ENCODE data around the gene PSTPIP2.

Gene PSTPIP2

GRCh38 chr18:46031741-46032140, 40.3 kb downstream of the PSTPIP2 start:
- H3K9me3 ChIP-seq: no peaks in the 10 kb centered on the region
- no peak overlapping the region for H3K4me3 ChIP-seq (ENCODE audit: low read depth in 1 of 2, low read length in 1 of 2)
- no peaks in the 10 kb centered on the region for H3K27me3 ChIP-seq
- TF ChIP-seq CTCF (IDR thresholded peaks at IDR 0.05): no peak
- peaks cover 15% of the 10 kb centered on the region for H3K36me3 ChIP-seq
- no peak overlapping the region for H3K27ac ChIP-seq
- peaks cover 53 to 65% of the 10 kb centered on the region in 2 experiments for H3K4me1 ChIP-seq (ENCODE audit: control insufficient read depth in 1 of 2, insufficient read depth in 1 of 2, low read depth in 1 of 2, low read length in 1 of 2)

- Histone ChIP-seq H3K27ac (peak overlapping the region; percentile 90), H3K36me3 (no peaks in the 10 kb centered on the region), H3K4me1 (ENCODE audit: control insufficient read depth in 1 of 2, insufficient read depth in 1 of 2, low read depth in 1 of 2, low read length in 1 of 2) (peaks cover 51 to 63% of the 10 kb centered on the region in 2 experiments), H3K9me3 (no peaks in the 10 kb centered on the region), H3K4me3 (ENCODE audit: low read depth in 1 of 2, low read length in 1 of 2) (peak overlapping the region; percentile 77 to 85), H3K27me3 (no peaks in the 10 kb centered on the region)
- no peak for TF ChIP-seq CTCF (IDR thresholded peaks at IDR 0.05)
Observed at GRCh38 chr18:46028536-46028891, 43.5 kb downstream of the PSTPIP2 start.

DNA sequence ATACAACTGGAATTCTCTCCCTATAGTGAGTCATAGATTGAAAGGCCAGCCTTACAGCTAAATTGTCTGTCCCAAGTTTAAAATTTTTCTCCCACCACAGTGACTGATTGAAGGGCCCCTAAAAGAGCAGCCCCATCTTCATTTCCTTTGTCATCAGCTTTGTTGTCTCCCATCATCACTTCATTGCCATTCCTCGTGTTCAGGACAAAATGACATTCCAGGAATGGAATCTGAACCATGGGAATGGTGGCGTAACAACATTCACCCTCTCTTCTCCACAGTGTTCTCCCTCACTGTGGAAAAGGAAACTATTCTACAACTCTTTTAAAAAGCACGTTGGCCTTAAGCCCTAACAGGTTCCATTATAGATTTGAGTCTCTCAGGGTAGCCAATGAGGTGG, 52.1 kb downstream of the PSTPIP2 start:
- Histone ChIP-seq H3K36me3 (peaks cover 9% of the 10 kb centered on the region), H3K9me3 (no peaks in the 10 kb centered on the region), H3K4me3 (ENCODE audit: low read depth in 1 of 2, low read length in 1 of 2) (no peak overlapping the region), H3K4me1 (ENCODE audit: control insufficient read depth in 1 of 2, insufficient read depth in 1 of 2, low read depth in 1 of 2, low read length in 1 of 2) (peaks cover 39 to 51% of the 10 kb centered on the region in 2 experiments), H3K27ac (peak overlapping the region; percentile 74), H3K27me3 (no peaks in the 10 kb centered on the region)
- no peak for TF ChIP-seq CTCF (IDR thresholded peaks at IDR 0.05)

GRCh38 chr18:46013484-46014189, 58.4 kb downstream of the PSTPIP2 start:
- TF ChIP-seq CTCF (IDR thresholded peaks at IDR 0.05): no peak
- no peaks in the 10 kb centered on the region for H3K9me3 ChIP-seq
- peaks cover 36 to 45% of the 10 kb centered on the region in 2 experiments for H3K4me1 ChIP-seq (ENCODE audit: control insufficient read depth in 1 of 2, insufficient read depth in 1 of 2, low read depth in 1 of 2, low read length in 1 of 2)
- no peaks in the 10 kb centered on the region for H3K27me3 ChIP-seq
- peak overlapping the region; percentile 52 for H3K27ac ChIP-seq
- H3K4me3 ChIP-seq (ENCODE audit: low read depth in 1 of 2, low read length in 1 of 2): no peak overlapping the region
- H3K36me3 ChIP-seq: peaks cover 15% of the 10 kb centered on the region

GRCh38 chr18:46010676-46011075, 61.4 kb downstream of the PSTPIP2 start:
- H3K9me3 ChIP-seq: no peaks in the 10 kb centered on the region
- peaks cover 24% of the 10 kb centered on the region for H3K36me3 ChIP-seq
- H3K4me3 ChIP-seq (ENCODE audit: low read depth in 1 of 2, low read length in 1 of 2): no peak overlapping the region
- TF ChIP-seq CTCF (IDR thresholded peaks at IDR 0.05): no peak
- H3K27ac ChIP-seq: peak overlapping the region; percentile 85
- no peaks in the 10 kb centered on the region for H3K27me3 ChIP-seq
- peaks cover 50 to 54% of the 10 kb centered on the region in 2 experiments for H3K4me1 ChIP-seq (ENCODE audit: control insufficient read depth in 1 of 2, insufficient read depth in 1 of 2, low read depth in 1 of 2, low read length in 1 of 2)

All from neutrophil (primary cell).